Measurements from ENCODE around the gene RPL37A. TPM values are rescaled to one million over a fixed set of nuclear protein-coding genes. Genes with fewer than 3 reads are reported as not detected.
"Not testable (repeated sequence)": the region's sequence is repeated elsewhere in the genome, so short reads cannot be mapped to it uniquely, and the experiment has no call there.

The RPL37A gene
- total RNA-seq, 2 donors from 2014 or later = 3,101 to 3,324 TPM

DNA sequence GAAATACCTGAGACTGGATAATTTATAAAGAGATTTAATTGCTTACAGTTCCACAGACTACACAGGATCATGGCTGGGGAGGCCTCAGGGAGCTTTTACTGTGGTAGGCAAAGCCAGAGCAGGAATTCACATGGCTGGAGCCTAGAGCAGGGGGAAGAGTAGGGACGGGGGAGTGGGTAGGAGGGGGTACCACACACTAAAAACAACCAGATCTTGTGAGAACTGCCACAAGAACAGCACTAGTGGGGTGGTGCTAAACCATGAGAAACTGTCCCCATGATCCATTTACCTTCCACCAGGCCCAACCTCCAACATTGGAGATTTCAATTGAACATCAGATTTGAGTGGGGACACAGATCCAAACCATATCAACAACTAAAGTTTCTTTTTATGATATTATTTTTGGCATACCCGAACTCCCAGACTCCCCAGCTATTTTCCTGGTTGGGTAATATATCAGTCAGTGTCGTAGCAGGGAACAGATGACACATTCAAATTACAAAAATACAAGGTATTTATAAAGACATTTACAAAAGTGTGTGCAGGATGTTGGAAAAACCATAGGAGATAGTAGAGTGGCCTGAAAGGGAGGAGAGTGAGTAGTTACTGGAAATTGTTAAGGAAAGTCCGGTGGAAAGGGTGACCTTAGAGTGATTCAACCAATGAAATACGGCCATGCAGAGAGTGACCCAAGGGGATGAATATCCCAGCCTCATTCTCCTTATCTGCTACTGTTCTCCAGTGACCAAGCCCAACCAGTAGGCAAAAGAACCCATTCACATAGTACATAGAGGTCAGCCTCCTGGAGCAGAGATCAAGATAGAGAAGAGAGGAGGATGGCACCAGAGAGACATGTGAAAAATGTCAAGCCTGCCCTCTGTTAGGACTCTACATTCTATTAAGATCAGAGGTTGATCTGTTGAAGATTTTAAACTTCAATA, 8.8 kb downstream of the RPL37A start:
- Mint-ChIP-seq H3K4me1 (peaks cover 19% of the 10 kb centered on the region), H3K27ac (no peak overlapping the region), H3K4me3 (no peak overlapping the region), H3K36me3 (ENCODE audit: low read depth) (peaks cover 3% of the 10 kb centered on the region), H3K27me3 (no peaks in the 10 kb centered on the region)
- ATAC-seq = no peak
- no peaks in the 10 kb centered on the region for H3K9me3 ChIP-seq (ENCODE audit: control insufficient read depth, low read length, poor library complexity, severe bottlenecking)
- no peak for DNase-seq

DNA sequence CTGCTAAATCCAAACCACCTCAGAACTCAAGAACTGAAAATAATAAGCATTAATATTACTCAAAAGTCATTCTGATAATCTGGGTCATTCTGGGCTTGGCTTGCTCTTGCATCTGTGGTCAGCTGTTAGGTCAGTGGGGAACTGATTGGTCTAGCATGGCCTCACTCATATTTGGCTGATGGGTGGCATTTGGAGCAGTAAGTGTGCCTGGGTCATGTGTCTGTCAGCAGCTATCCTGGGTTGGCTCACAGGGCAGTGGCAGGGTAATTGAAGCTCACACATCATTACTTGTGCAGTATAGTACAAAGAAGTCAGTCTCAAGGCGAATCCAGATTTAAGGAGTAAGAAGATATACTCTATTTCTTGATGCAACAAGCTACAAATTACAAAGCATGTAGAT, 9.6 kb downstream of the RPL37A start:
- no peak for ATAC-seq

DNA sequence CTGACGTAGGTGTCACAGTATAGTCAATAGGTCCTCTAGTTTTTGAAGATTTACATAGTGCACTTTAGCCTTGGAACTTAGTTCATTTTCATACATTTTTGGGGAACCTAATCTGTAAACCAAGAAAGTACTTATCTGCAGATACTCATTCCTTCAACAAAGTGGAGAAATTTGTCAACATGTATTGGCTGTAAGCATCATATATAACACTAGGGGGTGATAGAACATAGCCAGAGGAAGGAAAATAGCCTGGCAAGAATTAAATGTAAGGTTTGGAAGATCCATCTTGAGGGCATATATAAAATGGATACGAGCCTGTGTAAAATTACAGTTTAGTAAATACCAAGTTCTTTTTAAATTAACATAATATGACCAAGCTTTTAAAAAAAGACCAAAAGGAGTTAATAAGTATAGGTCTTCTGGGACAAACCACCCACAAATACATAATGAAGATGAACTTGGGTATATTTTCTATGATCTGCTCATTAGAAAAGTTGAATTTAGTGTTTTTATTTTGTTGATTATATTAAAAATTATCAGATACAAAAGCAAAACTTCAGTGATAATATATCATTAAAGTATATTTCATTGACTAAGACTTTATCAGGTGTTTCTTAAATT, 18.2 kb downstream of the RPL37A start:
- DNase-seq = no peak
- H3K27me3 Mint-ChIP-seq = no peaks in the 10 kb centered on the region
- peaks cover 3% of the 10 kb centered on the region for H3K36me3 Mint-ChIP-seq (ENCODE audit: low read depth)
- H3K27ac Mint-ChIP-seq = no peak overlapping the region
- no peak for ATAC-seq
- H3K9me3 ChIP-seq (ENCODE audit: control insufficient read depth, low read length, poor library complexity, severe bottlenecking) = no peaks in the 10 kb centered on the region
- no peak overlapping the region for H3K4me3 Mint-ChIP-seq
- H3K4me1 Mint-ChIP-seq = peaks cover 7% of the 10 kb centered on the region

More for the DNA sequence above, 9.6 kb downstream of the RPL37A start:
- no peak for DNase-seq
- H3K27ac Mint-ChIP-seq = no peak overlapping the region
- no peaks in the 10 kb centered on the region for H3K9me3 ChIP-seq (ENCODE audit: control insufficient read depth, low read length, poor library complexity, severe bottlenecking)
- no peaks in the 10 kb centered on the region for H3K27me3 Mint-ChIP-seq
- H3K36me3 Mint-ChIP-seq (ENCODE audit: low read depth) = no peaks in the 10 kb centered on the region
- H3K4me1 Mint-ChIP-seq = peaks cover 16% of the 10 kb centered on the region
- H3K4me3 Mint-ChIP-seq = no peak overlapping the region

DNA sequence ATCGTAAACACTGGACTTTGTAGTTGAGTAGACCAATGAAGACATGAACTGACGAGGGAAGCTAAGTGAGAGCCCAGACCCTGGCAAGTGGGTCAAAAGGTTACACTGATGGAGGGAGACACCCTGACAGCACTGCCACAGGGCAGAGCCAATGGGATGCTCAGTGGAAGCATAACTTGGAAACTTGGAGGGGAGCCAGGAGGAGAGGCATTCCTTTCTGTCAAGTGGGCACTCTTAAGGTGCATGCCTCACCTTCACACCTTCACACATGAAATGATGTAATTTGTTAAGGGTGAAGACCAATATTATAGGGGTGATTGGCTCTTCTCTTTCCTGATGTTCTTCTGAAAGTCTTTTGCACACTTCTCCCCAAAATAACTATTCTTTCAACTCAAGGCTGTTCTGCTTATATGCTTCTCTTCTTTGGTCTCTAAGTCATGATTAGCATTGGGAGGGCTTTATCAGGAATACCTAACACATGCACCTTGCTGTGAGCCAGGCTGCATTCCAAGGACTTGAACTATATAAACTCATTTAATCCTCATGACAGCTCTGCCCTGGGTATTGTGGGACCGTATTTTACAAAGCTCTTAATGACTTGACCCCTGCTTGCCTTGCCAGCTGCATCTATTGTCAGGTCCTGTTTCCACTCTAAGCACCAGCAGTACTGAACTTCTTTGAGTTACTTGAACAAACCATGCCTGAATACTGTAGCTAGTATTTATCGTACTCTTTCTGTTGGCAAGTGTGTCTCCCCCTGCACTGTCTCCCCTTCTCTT, 19.0 kb downstream of the RPL37A start:
- Mint-ChIP-seq H3K27ac (no peak overlapping the region), H3K27me3 (no peaks in the 10 kb centered on the region), H3K36me3 (ENCODE audit: low read depth) (peaks cover 3% of the 10 kb centered on the region), H3K4me1 (peaks cover 3% of the 10 kb centered on the region), H3K4me3 (no peak overlapping the region)
- DNase-seq (no peak), ATAC-seq (no peak)
- no peaks in the 10 kb centered on the region for H3K9me3 ChIP-seq (ENCODE audit: control insufficient read depth, low read length, poor library complexity, severe bottlenecking)

DNA sequence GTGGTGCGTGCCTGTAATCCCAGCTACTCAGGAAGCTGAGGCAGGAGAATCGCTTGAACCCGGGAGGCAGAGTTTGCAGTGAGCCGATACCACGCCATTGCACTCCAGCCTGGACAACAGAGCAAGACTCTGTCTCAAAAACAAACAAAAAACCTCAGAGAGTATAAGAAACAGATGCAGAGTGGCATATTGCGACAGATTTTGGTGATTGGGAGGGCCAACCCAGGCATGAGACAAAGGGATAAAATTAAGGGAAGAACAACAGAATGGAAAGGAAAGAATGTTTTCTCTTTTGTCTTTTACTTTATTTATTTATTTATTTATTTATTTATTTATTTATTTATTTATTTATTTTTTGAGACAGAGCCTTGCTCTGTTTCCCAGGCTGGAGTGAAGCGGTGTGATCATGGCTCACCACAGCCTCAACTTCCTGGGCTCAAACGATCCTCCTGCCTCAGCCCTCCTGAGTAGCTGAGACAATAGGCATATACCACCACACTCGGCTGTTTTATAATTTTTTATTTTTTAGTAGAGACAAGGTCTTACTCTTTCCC, 20.0 kb downstream of the RPL37A start:
- H3K27me3 Mint-ChIP-seq; DNase-seq; H3K27ac Mint-ChIP-seq; H3K9me3 ChIP-seq (ENCODE audit: control insufficient read depth, low read length, poor library complexity, severe bottlenecking); ATAC-seq; H3K4me1 Mint-ChIP-seq; H3K4me3 Mint-ChIP-seq; H3K36me3 Mint-ChIP-seq (ENCODE audit: low read depth): not testable (repeated sequence)

DNA sequence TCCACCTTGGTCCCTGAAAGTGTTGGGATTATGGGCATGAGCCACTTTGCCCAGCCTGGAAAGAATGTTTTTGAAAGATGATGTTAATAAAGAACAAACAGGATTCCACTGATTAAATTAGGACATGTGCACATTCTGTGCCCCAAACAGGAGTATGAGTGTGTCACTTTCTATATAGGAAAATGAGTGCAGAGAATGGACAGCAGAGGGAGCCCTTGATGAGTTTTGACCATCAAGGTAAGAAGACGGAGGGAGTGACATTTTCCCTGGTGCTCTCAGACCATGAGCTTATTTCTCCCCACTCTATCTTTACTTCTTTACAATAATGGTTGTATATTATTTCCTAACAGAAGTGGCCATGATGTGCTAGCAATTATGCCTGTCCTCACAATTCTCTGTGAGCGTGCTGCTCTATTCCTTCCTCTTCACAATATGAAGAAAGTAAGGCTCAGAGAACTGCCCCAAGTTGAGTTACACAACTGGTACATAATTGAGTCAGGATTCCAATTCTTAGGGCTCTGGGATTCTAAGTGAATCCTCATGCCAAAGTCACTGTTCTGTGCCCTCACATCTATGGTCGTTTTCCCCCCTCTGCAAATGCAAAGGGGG, 20.6 kb downstream of the RPL37A start:
- DNase-seq = no peak
- peak; percentile 37 for ATAC-seq
- Mint-ChIP-seq H3K27ac (no peak overlapping the region), H3K4me3 (no peak overlapping the region), H3K27me3 (no peaks in the 10 kb centered on the region), H3K4me1 (peaks cover under 1% of the 10 kb centered on the region), H3K36me3 (ENCODE audit: low read depth) (peaks cover under 1% of the 10 kb centered on the region)
- no peaks in the 10 kb centered on the region for H3K9me3 ChIP-seq (ENCODE audit: control insufficient read depth, low read length, poor library complexity, severe bottlenecking)

DNA sequence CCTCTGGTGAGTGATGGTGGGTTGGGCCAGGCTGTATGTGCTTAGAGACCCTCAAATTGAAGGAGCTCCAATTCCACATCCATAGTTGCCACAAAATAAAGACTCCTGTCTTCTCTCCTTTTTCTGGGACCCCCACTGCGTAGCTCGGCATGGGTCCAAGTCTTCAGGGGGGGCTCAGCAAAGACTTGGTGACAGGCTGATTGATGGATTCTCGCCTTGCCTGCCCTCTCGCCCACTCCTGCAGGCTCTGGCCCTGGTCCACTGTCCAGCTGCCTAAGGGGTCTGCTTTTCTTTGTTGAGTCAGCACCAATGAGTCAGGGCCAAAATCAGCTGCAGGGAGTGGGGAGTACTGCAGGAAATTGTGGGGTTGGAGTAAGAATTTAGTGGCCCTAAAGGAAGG, 21.5 kb downstream of the RPL37A start:
- no peak overlapping the region for H3K27ac Mint-ChIP-seq

DNA sequence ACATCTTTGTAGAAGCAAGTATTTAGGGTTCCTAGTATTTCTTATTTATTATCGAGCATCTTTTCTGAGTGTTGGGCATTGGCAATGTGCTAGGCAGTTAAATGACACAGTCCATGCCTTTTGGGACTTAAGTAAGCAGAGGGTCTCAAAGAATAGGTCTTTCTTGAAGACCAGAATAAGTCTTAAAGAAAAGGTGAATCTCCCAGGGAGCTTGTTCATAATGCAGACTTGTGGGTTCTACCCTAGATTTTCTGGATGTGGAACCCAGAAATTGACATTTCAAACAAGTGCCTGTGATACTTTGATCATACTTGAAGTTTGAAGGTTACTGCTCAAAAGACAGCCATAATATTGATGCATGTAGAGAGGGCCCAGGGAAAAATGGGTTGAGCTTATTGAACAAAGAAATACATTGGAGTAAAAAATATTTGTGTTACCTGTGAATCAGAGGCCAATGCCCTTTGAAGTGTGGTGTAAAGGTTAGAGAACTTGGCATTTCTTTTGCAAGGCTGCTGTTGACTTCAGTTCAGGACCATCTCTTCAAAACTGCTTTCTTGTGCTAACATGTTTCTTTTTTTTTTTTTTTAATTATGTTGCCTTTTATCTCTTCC, 24.4 kb downstream of the RPL37A start:
- ATAC-seq (no peak), DNase-seq (no peak)
- Mint-ChIP-seq H3K4me1 (no peaks in the 10 kb centered on the region), H3K4me3 (no peak overlapping the region), H3K36me3 (ENCODE audit: low read depth) (no peaks in the 10 kb centered on the region), H3K27ac (no peak overlapping the region), H3K27me3 (no peaks in the 10 kb centered on the region)
- no peaks in the 10 kb centered on the region for H3K9me3 ChIP-seq (ENCODE audit: control insufficient read depth, low read length, poor library complexity, severe bottlenecking)

More for the DNA sequence above, 21.5 kb downstream of the RPL37A start:
- DNase-seq (no peak), ATAC-seq (no peak)
- no peaks in the 10 kb centered on the region for H3K36me3 Mint-ChIP-seq (ENCODE audit: low read depth)
- no peaks in the 10 kb centered on the region for H3K27me3 Mint-ChIP-seq
- H3K4me3 Mint-ChIP-seq = no peak overlapping the region
- no peaks in the 10 kb centered on the region for H3K4me1 Mint-ChIP-seq
- no peaks in the 10 kb centered on the region for H3K9me3 ChIP-seq (ENCODE audit: control insufficient read depth, low read length, poor library complexity, severe bottlenecking)

DNA sequence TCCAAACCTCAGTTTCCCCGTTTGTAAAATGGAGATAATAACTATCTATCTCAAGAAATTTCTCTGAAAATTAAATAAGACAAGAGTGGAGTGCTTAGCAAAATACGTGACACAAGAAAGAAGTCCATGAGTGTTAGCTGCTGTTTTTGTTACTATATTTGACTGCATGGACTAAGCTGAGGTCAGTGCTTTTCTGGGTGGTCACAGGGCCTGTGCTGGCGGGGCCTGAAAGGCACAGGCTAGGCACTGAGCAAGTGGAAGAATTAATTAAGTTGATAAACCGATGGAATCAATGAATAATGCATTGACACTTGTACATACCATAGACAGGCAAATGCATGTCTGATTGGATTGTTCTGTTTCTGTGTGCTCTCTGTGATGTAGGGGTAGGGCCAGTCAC, 27.3 kb downstream of the RPL37A start:
- Mint-ChIP-seq H3K4me3 (no peak overlapping the region), H3K36me3 (ENCODE audit: low read depth) (no peaks in the 10 kb centered on the region), H3K4me1 (no peaks in the 10 kb centered on the region), H3K27me3 (no peaks in the 10 kb centered on the region), H3K27ac (no peak overlapping the region)
- DNase-seq = no peak
- H3K9me3 ChIP-seq (ENCODE audit: control insufficient read depth, low read length, poor library complexity, severe bottlenecking) = no peaks in the 10 kb centered on the region
- no peak for ATAC-seq

DNA sequence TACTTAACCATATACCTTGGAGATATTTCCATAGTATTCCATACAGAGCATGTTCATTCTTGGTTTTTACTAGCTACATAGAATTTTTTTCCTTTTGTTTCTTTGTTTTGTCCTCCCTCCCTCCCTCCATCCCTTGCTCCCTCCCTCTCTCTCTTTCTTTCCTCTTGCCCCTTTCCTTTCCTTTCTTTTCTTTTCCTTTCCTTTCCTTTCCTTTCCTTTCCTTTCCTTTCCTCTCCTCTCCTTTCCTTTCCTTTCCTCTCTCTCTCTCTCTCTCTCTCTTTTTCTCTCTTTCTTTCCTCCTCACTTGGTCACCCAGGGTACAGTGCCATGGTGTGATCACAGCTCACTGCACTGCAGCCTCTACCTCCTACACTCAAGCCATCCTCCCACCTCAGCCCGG, 28.3 kb downstream of the RPL37A start:
- no peak overlapping the region for H3K27ac Mint-ChIP-seq
- no peak overlapping the region for H3K4me3 Mint-ChIP-seq
- H3K4me1 Mint-ChIP-seq = no peaks in the 10 kb centered on the region
- no peak for ATAC-seq
- H3K36me3 Mint-ChIP-seq (ENCODE audit: low read depth) = no peaks in the 10 kb centered on the region
- H3K27me3 Mint-ChIP-seq = no peaks in the 10 kb centered on the region
- no peak for DNase-seq
- H3K9me3 ChIP-seq (ENCODE audit: control insufficient read depth, low read length, poor library complexity, severe bottlenecking) = no peaks in the 10 kb centered on the region

DNA sequence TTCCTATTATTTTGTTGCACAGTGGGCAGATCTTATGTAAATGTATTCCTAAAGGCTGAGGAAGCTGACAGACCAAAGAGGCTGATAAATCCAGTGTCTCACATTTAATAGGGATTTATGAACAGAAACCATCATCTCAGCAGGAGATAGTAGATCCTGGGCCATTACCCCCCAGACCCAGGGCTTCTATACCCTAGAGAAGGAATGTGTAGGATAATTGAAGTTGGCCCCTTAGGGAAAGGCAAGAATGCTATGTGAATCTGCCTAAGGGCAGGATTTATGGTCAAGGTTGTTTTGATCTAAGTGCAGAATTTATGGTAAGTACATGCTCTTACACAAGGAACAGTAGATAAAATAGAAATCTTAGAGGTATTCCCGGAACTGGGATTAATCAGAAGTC, 29.0 kb downstream of the RPL37A start:
- H3K9me3 ChIP-seq (ENCODE audit: control insufficient read depth, low read length, poor library complexity, severe bottlenecking) = no peaks in the 10 kb centered on the region
- Mint-ChIP-seq H3K36me3 (ENCODE audit: low read depth) (no peaks in the 10 kb centered on the region), H3K27ac (no peak overlapping the region), H3K4me1 (no peaks in the 10 kb centered on the region), H3K27me3 (peaks cover under 1% of the 10 kb centered on the region), H3K4me3 (no peak overlapping the region)
- no peak for ATAC-seq
- no peak for DNase-seq

DNA sequence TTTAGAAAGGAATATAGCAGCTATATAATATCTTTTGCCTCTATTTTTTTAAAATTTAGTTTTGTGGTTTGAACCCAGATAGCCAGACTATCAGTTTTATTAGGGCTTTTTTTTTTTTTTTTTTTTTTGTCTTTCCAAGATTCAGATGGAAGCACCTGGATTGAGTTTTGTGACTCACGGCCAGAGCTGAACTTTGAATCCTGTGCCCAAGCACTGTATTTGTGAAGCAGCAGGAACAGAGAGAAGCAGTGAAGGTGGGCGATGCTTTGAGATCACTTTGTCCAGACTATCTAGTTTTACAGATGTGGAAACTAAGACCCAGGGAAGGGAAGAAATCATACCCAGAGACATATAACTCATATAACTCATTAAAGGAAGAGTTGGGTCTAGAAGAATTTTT, 33.9 kb downstream of the RPL37A start:
- Mint-ChIP-seq H3K27ac (no peak overlapping the region), H3K27me3 (peaks cover 29% of the 10 kb centered on the region), H3K4me3 (no peak overlapping the region), H3K4me1 (no peaks in the 10 kb centered on the region), H3K36me3 (ENCODE audit: low read depth) (no peaks in the 10 kb centered on the region)
- DNase-seq (no peak), ATAC-seq (no peak)
- H3K9me3 ChIP-seq (ENCODE audit: control insufficient read depth, low read length, poor library complexity, severe bottlenecking) = no peaks in the 10 kb centered on the region

All from T-helper 17 cell (primary cell).